Type B pancreatic cell (in vitro differentiated cells): ENCODE measurements around the gene NACA. TPM values are rescaled to one million over a fixed set of nuclear protein-coding genes. Genes with fewer than 3 reads are reported as not detected.

Source experiments
- DNase-seq: peaks from one replicate; pipeline ENCODE4 v3.0.0; 2021; ENCODE audit warnings: mixed read lengths; ENCODE audit not compliant: unreplicated experiment; ENCODE audit errors: extremely low spot score
- H3K27ac Mint-ChIP-seq: 2 replicates; pipeline ENCODE4 v1.8.0; 2021; ENCODE audit warnings: mild to moderate bottlenecking, mixed read lengths
- H3K27me3 Mint-ChIP-seq: 2 replicates; pipeline ENCODE4 v1.8.0; 2021; ENCODE audit warnings: mixed read lengths
- H3K36me3 Mint-ChIP-seq: 2 replicates; pipeline ENCODE4 v1.8.0; 2021; ENCODE audit warnings: mixed read lengths
- H3K4me1 Mint-ChIP-seq: one replicate; pipeline ENCODE4 v1.8.0; 2021; ENCODE audit warnings: mixed read lengths; ENCODE audit not compliant: unreplicated experiment
- H3K4me3 Mint-ChIP-seq: 2 replicates; pipeline ENCODE4 v1.8.0; 2021; ENCODE audit warnings: mild to moderate bottlenecking, mixed read lengths
- H3K9me3 Mint-ChIP-seq: 2 replicates; pipeline ENCODE4 v1.8.0; 2021; ENCODE audit warnings: mixed read lengths
- total RNA-seq: library from RNA; stranded (reverse); gene quantifications from 2 replicates; pipeline ENCODE4 v1.2.1, GENCODE V29; 2021; ENCODE audit warnings: low replicate concordance
- TF ChIP-seq, protein P1 (sequence below): fragments of 200-600 bp; sonication (generic); conservative IDR thresholded peaks from 2 replicates; pipeline ENCODE4 v1.5.0; 2021; ENCODE audit warnings: antibody characterized with exemption, mild to moderate bottlenecking

Gene NACA
- total RNA-seq, 1 donor from 2014 or later: 997 TPM

DNA sequence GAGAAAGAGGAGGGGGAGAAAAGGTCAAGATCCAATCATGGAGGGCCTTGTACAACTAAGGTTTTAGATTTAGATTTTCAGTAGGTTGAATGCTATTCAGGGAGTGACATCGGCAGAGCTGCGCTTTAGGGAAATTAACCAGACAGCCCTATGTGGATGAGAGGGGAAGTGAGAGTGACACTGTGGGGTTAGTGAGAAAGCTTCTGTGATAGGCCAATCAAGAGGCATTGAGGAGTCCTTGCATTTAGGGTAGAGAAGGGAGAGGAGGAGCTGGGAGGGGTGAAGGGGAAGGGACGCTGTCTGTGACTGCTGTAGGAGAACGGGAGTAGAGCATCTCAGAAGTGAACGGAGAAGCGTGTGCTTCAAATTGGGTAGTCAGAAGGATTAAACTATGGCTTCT lies 41.4 kb upstream of the NACA start:
- TF ChIP-seq, protein P1, sequence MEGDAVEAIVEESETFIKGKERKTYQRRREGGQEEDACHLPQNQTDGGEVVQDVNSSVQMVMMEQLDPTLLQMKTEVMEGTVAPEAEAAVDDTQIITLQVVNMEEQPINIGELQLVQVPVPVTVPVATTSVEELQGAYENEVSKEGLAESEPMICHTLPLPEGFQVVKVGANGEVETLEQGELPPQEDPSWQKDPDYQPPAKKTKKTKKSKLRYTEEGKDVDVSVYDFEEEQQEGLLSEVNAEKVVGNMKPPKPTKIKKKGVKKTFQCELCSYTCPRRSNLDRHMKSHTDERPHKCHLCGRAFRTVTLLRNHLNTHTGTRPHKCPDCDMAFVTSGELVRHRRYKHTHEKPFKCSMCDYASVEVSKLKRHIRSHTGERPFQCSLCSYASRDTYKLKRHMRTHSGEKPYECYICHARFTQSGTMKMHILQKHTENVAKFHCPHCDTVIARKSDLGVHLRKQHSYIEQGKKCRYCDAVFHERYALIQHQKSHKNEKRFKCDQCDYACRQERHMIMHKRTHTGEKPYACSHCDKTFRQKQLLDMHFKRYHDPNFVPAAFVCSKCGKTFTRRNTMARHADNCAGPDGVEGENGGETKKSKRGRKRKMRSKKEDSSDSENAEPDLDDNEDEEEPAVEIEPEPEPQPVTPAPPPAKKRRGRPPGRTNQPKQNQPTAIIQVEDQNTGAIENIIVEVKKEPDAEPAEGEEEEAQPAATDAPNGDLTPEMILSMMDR: no peak
- DNase-seq: no peak
- Mint-ChIP-seq H3K4me1 (peaks cover 12% of the 10 kb centered on the region), H3K27me3 (no peaks in the 10 kb centered on the region), H3K4me3 (no peak overlapping the region), H3K27ac (no peak overlapping the region), H3K9me3 (no peaks in the 10 kb centered on the region), H3K36me3 (no peaks in the 10 kb centered on the region)

DNA sequence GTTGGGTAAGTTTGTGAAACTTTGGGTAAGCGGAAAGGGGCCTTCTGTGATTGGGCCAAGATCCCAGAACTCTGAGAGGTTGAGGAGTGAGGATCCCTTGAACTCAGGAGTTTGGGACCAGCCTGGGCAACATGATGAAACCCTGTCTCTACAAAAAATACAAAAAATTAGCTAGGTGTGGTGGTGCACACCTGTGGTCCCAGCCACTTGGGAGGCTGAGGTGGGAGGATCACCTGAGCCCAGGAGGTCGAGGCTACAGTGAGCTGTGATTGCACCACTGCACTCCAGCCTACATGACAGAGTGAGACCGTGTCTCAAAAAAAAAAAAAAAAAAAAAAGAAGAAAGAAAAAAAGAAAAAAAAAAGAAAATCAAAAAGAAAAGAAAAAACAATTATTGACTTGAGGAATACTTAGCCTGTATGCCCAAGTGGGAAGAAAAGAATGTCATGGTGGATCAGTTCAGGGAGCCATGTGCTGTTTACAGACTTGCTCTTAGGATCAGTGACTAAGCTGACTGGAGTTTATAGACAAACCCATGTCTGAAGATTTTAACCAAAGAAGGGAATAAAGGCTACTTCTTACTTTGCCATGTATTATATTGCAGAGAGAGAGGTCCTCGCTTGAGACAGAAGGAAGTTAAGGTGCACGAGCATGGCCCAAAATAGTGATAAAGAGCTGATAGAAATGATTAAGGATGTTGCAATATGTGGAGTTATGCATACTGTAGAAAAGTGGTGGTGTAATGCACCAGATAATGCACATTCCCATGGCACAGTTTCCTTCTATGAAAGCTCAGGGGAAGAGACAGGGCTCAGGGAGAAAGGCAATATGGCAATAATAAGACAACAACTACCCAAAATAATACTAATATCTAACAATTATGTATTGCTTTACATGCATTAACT lies 38.9 kb upstream of the NACA start:
- no peak overlapping the region for H3K27ac Mint-ChIP-seq
- peaks cover 12% of the 10 kb centered on the region for H3K4me1 Mint-ChIP-seq
- H3K36me3 Mint-ChIP-seq: no peaks in the 10 kb centered on the region
- TF ChIP-seq, protein P1: no peak
- DNase-seq: no peak
- no peak overlapping the region for H3K4me3 Mint-ChIP-seq
- H3K9me3 Mint-ChIP-seq: peaks cover under 1% of the 10 kb centered on the region
- no peaks in the 10 kb centered on the region for H3K27me3 Mint-ChIP-seq

DNA sequence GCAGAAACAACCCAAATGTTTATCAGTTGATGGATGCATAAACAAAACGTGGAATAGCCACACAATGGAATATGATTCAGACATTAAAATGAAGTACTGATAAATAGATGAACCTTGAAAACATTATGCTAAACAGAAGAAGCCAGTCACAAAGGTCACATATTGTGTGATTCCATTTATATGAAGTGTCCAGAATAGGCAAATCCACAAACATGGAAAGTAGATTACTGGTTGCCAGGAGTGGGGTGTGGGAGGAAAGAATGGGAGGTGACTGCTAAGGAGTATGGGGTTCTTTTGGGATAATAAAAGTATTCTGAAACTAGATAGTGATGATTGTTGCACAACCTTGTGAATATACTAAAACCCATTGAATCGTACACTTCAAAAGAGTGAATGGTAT lies 36.7 kb upstream of the NACA start:
- DNase-seq: no peak
- H3K27me3 Mint-ChIP-seq: no peaks in the 10 kb centered on the region
- no peak overlapping the region for H3K4me3 Mint-ChIP-seq
- H3K4me1 Mint-ChIP-seq: peaks cover 12% of the 10 kb centered on the region
- H3K9me3 Mint-ChIP-seq: peaks cover 10% of the 10 kb centered on the region
- no peak overlapping the region for H3K27ac Mint-ChIP-seq
- H3K36me3 Mint-ChIP-seq: peaks cover 4% of the 10 kb centered on the region
- TF ChIP-seq, protein P1: no peak

DNA sequence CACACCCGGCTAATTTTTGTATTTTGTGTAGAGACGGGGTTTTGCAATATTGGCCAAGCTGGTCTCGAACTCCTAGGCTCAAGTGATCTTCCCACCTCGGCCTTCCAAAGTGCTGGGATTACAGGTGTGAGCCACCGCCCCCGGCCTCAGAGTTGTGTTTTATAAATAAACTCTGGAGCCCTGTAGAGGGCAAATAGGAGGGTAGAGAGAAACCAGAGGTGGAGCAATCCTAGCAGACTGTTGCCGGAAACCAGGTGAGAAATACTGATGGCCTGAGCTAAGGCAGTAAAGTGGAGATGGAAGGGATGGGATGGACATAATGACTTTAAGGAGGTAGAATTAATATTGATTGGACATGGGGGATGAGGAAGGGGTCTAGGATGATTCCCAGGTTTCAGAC lies 35.4 kb upstream of the NACA start:
- TF ChIP-seq, protein P1: no peak
- DNase-seq: no peak
- H3K27me3 Mint-ChIP-seq: no peaks in the 10 kb centered on the region
- peaks cover 5% of the 10 kb centered on the region for H3K4me1 Mint-ChIP-seq
- H3K4me3 Mint-ChIP-seq: no peak overlapping the region
- H3K36me3 Mint-ChIP-seq: peaks cover 4% of the 10 kb centered on the region
- H3K27ac Mint-ChIP-seq: no peak overlapping the region
- peaks cover 10% of the 10 kb centered on the region for H3K9me3 Mint-ChIP-seq

DNA sequence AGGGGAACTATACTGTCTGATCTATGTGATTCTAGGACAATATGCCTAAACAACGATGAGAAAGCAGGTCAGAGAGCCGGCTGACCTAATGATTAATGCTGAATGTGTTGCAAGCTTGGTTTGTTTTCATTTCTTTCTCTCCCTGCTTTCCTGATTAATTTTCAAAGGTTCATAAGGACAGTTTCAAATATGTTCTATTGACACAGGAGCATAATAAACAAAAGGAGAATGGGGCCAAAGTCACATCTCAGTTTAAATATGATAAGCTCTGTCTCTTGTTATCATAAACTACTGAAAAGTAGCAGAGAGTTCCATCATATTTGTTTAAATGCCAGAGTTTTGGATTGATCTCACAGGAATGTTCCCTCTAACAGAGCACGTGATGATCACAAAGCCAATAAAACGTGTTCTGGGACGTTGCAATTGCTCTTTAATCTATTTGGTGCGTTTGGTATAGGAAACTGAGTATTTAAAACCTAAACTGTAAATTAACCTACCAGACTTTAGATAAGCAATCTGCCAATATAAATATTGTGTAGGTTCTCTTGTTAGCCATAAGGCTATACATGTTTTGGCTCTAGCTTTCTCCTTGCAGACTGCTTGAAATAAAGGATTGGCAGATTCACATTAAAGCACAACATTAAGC lies 34.3 kb upstream of the NACA start:
- peaks cover 10% of the 10 kb centered on the region for H3K9me3 Mint-ChIP-seq
- no peak overlapping the region for H3K4me3 Mint-ChIP-seq
- H3K27ac Mint-ChIP-seq: no peak overlapping the region
- TF ChIP-seq, protein P1: no peak
- H3K27me3 Mint-ChIP-seq: no peaks in the 10 kb centered on the region
- no peak for DNase-seq
- peaks cover 5% of the 10 kb centered on the region for H3K4me1 Mint-ChIP-seq
- H3K36me3 Mint-ChIP-seq: peaks cover 4% of the 10 kb centered on the region
